Measurements from ENCODE around the gene SCO2. TPM values are rescaled to one million over a fixed set of nuclear protein-coding genes. Genes with fewer than 3 reads are reported as not detected.
A peak's percentile ranks its signal among the peaks of the same experiment; 100 is the strongest.

Gene SCO2
- total RNA-seq, 1 donor, result 5.1 TPM

DNA sequence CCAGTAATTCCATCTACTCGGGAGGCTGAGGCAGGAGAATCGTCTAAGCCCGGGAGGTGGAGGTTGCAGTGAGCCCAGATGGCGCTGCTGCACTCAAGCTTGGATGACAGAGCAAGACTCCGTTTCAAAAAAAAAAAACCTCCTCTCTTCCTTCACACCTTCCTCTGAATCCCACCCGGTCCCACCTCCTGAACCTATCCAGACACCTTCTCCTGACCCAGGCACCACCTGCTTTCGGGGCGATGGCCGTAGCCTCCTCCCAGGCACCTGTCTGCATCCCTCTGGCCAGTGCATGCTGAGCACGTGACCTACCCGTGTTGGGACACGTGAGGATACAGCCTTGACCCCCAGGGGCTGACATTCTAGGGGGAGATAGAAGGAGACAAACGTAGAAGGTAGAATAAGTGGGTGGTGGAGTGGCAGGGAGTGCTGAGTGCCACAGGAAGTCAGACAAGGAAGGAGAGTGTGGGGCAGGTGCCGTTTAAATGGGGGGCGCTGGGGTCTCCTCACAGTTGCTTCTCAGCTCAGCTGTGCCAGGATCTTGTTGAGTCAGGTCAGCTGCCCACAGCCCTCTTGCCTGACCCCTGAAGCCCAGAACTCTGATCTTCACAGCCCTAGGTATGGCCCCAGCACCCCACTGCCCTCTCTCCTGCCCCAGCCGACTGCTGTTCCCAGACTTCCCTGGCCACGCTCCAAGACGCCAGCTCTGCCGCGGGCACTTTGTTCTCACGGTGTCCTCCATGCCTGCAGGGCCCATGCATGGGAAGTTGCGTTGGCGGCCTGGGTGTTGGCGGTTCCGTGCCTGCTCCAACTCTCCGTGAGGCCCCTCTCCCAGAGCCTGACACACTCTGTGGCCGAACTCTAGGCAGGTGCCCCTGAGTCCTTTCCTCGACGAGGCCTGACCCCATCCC, 39.9 kb downstream of the SCO2 start:
- H3K79me2 ChIP-seq (ENCODE audit: insufficient read depth, low read length), result no peaks in the 10 kb centered on the region
- H3K4me2 ChIP-seq (ENCODE audit: insufficient read depth, low read length), result no peak overlapping the region
- DNase-seq (ENCODE audit: insufficient read length, low spot score, missing footprints), result peak; percentile 86
- no peak overlapping the region for H3K27ac ChIP-seq (ENCODE audit: low read depth, low read length)
- TF ChIP-seq, protein P1, sequence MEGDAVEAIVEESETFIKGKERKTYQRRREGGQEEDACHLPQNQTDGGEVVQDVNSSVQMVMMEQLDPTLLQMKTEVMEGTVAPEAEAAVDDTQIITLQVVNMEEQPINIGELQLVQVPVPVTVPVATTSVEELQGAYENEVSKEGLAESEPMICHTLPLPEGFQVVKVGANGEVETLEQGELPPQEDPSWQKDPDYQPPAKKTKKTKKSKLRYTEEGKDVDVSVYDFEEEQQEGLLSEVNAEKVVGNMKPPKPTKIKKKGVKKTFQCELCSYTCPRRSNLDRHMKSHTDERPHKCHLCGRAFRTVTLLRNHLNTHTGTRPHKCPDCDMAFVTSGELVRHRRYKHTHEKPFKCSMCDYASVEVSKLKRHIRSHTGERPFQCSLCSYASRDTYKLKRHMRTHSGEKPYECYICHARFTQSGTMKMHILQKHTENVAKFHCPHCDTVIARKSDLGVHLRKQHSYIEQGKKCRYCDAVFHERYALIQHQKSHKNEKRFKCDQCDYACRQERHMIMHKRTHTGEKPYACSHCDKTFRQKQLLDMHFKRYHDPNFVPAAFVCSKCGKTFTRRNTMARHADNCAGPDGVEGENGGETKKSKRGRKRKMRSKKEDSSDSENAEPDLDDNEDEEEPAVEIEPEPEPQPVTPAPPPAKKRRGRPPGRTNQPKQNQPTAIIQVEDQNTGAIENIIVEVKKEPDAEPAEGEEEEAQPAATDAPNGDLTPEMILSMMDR (IDR thresholded peaks at IDR 0.05; ENCODE audit: extremely low read depth, low read depth, low read length), result no peak
- no peaks in the 10 kb centered on the region for H3K4me1 ChIP-seq (ENCODE audit: insufficient read depth, low read length)
- H3K9me3 ChIP-seq (ENCODE audit: low read depth, low read length), result no peaks in the 10 kb centered on the region
- peaks cover 8% of the 10 kb centered on the region for H3K27me3 ChIP-seq (ENCODE audit: insufficient read depth, low read length)
- no peak overlapping the region for H3K4me3 ChIP-seq (ENCODE audit: insufficient read depth, low read length)
- no peaks in the 10 kb centered on the region for H3K36me3 ChIP-seq (ENCODE audit: insufficient read depth, low read length)
- H2AFZ ChIP-seq (ENCODE audit: low read length), result no peak overlapping the region
- no peaks in the 10 kb centered on the region for H4K20me1 ChIP-seq (ENCODE audit: insufficient read depth, low read length)

DNA sequence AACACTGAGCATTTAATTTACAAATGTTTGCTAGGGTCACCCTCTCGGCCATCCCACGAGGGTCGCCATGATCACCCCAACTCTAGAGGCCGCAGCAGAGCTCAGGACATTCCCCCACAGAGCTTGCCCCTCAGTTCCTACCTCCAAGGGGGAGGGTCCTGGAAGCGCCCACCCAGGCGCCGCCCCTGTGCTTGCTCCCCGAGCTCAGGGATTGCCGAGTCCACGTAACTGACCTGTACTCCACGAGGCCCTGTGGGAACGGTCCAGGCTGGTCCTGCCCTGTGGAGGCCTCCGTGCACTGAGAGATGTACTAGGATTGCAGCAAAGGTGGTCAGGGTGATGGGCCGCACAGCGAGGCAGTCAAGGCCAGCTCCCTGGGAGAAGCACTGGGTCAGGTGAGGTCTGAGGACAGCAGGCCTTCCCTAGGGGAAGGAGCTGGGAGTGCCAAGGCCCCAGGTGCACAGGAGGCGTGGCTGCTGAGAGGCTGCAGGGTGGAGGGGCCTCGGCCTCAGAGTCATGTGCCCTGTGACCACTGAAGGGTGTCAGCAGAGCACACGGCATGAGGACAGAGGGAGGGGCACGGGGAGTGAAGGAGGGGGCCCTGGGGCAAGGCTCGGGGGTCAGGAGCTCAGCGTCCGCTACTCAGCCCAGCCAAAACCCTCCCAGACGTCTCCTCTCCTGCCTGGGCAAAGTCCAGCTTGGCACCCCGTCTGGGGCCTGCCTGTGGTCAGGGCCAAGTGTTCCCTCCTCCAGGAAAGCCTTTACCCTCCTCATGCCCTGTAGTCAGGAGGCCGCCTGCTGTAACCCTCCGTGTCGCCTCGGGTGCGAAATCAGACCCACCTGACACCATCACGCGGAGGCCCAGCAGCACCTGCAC, 41.2 kb downstream of the SCO2 start:
- TF ChIP-seq, protein P1 (IDR thresholded peaks at IDR 0.05; ENCODE audit: extremely low read depth, low read depth, low read length), result no peak
- H3K4me1 ChIP-seq (ENCODE audit: insufficient read depth, low read length), result no peaks in the 10 kb centered on the region
- no peaks in the 10 kb centered on the region for H4K20me1 ChIP-seq (ENCODE audit: insufficient read depth, low read length)
- H2AFZ ChIP-seq (ENCODE audit: low read length), result no peak overlapping the region
- H3K27ac ChIP-seq (ENCODE audit: low read depth, low read length), result no peak overlapping the region
- H3K9me3 ChIP-seq (ENCODE audit: low read depth, low read length), result no peaks in the 10 kb centered on the region
- no peak overlapping the region for H3K4me3 ChIP-seq (ENCODE audit: insufficient read depth, low read length)
- peak; percentile 82 for DNase-seq (ENCODE audit: insufficient read length, low spot score, missing footprints)
- no peaks in the 10 kb centered on the region for H3K36me3 ChIP-seq (ENCODE audit: insufficient read depth, low read length)
- H3K4me2 ChIP-seq (ENCODE audit: insufficient read depth, low read length), result no peak overlapping the region
- peaks cover 13% of the 10 kb centered on the region for H3K27me3 ChIP-seq (ENCODE audit: insufficient read depth, low read length)
- no peaks in the 10 kb centered on the region for H3K79me2 ChIP-seq (ENCODE audit: insufficient read depth, low read length)

DNA sequence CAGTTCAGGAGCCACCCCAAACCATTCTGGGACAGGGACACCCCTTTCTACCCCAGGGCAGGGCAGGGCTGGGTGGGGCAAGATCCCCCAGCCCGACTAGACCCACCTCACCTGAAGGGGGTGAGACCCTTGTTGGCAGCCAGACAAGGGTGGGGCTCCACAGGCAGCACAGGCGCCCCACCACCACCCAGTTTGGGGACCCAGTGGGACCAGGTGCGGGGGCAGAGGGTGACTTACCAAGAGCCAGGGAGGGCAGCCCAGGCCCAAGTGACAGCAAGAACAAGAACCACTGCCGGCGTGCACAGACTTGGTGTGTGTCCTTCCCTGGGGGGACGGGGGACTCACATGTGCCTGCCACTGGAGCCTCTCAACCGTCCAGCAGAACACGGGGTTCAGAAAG, 41.8 kb downstream of the SCO2 start:
- Histone ChIP-seq H3K4me1 (ENCODE audit: insufficient read depth, low read length) (no peaks in the 10 kb centered on the region), H3K27me3 (ENCODE audit: insufficient read depth, low read length) (peaks cover 13% of the 10 kb centered on the region), H3K79me2 (ENCODE audit: insufficient read depth, low read length) (no peaks in the 10 kb centered on the region), H3K4me2 (ENCODE audit: insufficient read depth, low read length) (no peak overlapping the region), H3K27ac (ENCODE audit: low read depth, low read length) (no peak overlapping the region), H2AFZ (ENCODE audit: low read length) (no peak overlapping the region), H3K36me3 (ENCODE audit: insufficient read depth, low read length) (no peaks in the 10 kb centered on the region), H3K9me3 (ENCODE audit: low read depth, low read length) (no peaks in the 10 kb centered on the region), H3K4me3 (ENCODE audit: insufficient read depth, low read length) (no peak overlapping the region), H4K20me1 (ENCODE audit: insufficient read depth, low read length) (no peaks in the 10 kb centered on the region)
- no peak for DNase-seq (ENCODE audit: insufficient read length, low spot score, missing footprints)
- TF ChIP-seq, protein P1 (IDR thresholded peaks at IDR 0.05; ENCODE audit: extremely low read depth, low read depth, low read length), result no peak

DNA sequence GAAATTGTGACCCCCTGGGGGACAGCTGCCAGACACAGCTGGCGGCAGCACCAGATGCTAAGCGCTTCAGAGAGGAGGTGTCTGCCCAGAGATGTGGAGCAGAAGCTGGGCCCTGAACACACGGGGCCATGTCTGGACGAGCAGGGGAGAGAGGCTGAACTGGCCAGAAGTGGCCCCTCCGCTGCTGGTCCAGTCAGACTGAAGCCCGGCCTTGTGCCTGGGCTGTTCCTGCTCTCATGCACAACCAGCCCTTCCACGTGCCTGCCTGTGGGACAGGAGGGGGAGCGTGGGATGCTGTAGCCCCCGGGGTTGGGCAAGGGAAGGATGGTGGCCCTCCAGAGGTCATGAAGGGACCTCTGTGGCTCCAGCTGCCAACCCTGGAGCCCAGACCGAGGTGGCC, 42.3 kb downstream of the SCO2 start:
- no peak overlapping the region for H3K4me3 ChIP-seq (ENCODE audit: insufficient read depth, low read length)

More for the DNA sequence above, 42.3 kb downstream of the SCO2 start:
- no peak overlapping the region for H3K27ac ChIP-seq (ENCODE audit: low read depth, low read length)
- DNase-seq (ENCODE audit: insufficient read length, low spot score, missing footprints), result no peak
- H2AFZ ChIP-seq (ENCODE audit: low read length), result no peak overlapping the region
- no peaks in the 10 kb centered on the region for H3K79me2 ChIP-seq (ENCODE audit: insufficient read depth, low read length)
- H3K4me2 ChIP-seq (ENCODE audit: insufficient read depth, low read length), result no peak overlapping the region
- H3K36me3 ChIP-seq (ENCODE audit: insufficient read depth, low read length), result no peaks in the 10 kb centered on the region
- H3K9me3 ChIP-seq (ENCODE audit: low read depth, low read length), result no peaks in the 10 kb centered on the region
- peaks cover 13% of the 10 kb centered on the region for H3K27me3 ChIP-seq (ENCODE audit: insufficient read depth, low read length)
- TF ChIP-seq, protein P1 (IDR thresholded peaks at IDR 0.05; ENCODE audit: extremely low read depth, low read depth, low read length), result no peak
- no peaks in the 10 kb centered on the region for H3K4me1 ChIP-seq (ENCODE audit: insufficient read depth, low read length)
- H4K20me1 ChIP-seq (ENCODE audit: insufficient read depth, low read length), result no peaks in the 10 kb centered on the region

Measured in osteoblast (primary cell).